Vagina (tissue), 2 donors: ENCODE data around the gene NCR1.

Source experiments
- POLR2A ChIP-seq, 2 donors: fragments of 450-650 bp; IDR thresholded peaks; one replicate each; pipeline ENCODE4 v1.6.1; 2017; ENCODE audit warnings: antibody characterized with exemption in 2 of 2, mild to moderate bottlenecking in 2 of 2, moderate library complexity in 2 of 2
- TF ChIP-seq, protein P1 (sequence below), 3 experiments: fragments of 450-650 bp in 2 of 3; fragments of 200-600 bp in 1 of 3; sonication (generic) in 1 of 3; IDR thresholded peaks; one replicate each; pipeline ENCODE4 v1.5.1; 2017 to 2019; ENCODE audit warnings: antibody characterized with exemption in 3 of 3, mild to moderate bottlenecking in 2 of 3, moderate library complexity in 2 of 3

DNA sequence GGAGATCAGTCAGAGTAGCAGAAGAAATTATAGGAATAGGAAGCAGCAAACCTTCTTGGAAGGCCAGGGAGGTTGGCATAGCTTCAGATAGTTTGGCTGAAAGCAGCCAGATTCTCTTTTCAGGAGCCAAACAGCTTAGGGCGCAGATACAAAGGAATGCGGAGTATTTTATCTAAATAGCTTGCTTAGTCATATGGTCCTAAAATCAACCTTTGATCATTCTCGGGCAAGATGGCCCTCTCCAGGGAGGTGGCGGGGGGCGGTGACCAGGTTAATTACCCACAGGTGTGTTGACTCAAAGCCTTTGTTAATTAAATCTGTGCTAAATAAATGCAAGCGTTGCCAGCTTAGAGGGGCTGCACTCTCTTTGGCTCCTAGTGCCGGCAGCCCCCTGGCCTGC, 12.5 kb upstream of the NCR1 start:
- TF ChIP-seq, protein P1, sequence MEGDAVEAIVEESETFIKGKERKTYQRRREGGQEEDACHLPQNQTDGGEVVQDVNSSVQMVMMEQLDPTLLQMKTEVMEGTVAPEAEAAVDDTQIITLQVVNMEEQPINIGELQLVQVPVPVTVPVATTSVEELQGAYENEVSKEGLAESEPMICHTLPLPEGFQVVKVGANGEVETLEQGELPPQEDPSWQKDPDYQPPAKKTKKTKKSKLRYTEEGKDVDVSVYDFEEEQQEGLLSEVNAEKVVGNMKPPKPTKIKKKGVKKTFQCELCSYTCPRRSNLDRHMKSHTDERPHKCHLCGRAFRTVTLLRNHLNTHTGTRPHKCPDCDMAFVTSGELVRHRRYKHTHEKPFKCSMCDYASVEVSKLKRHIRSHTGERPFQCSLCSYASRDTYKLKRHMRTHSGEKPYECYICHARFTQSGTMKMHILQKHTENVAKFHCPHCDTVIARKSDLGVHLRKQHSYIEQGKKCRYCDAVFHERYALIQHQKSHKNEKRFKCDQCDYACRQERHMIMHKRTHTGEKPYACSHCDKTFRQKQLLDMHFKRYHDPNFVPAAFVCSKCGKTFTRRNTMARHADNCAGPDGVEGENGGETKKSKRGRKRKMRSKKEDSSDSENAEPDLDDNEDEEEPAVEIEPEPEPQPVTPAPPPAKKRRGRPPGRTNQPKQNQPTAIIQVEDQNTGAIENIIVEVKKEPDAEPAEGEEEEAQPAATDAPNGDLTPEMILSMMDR (IDR thresholded peaks at IDR 0.05) = no peak
- TF ChIP-seq POLR2A (IDR thresholded peaks at IDR 0.05) = no peak
